ENCODE results near the gene BCAP31.
A peak's percentile ranks its signal among the peaks of the same experiment; 100 is the strongest.

BCAP31 gene

GRCh38 chrX:153672531-153673427 lies 51.4 kb downstream of the BCAP31 start:
- DNase-seq, result no peak

GRCh38 chrX:153671589-153672530 lies 52.3 kb downstream of the BCAP31 start:
- no peak for DNase-seq

GRCh38 chrX:153670748-153671588 lies 53.2 kb downstream of the BCAP31 start:
- no peak for DNase-seq

- DNase-seq, result no peak
Observed at GRCh38 chrX:153669901-153670731, 54.1 kb downstream of the BCAP31 start.

- peak; percentile 47 for DNase-seq
Observed at GRCh38 chrX:153669174-153669890, 54.9 kb downstream of the BCAP31 start.

- no peak for DNase-seq
Observed at GRCh38 chrX:153668423-153669173, 55.6 kb downstream of the BCAP31 start.

GRCh38 chrX:153667956-153668396 lies 56.2 kb downstream of the BCAP31 start:
- peak; percentile 83 for DNase-seq

GRCh38 chrX:153667281-153667955 lies 56.8 kb downstream of the BCAP31 start:
- DNase-seq, result no peak

- no peak for DNase-seq
Observed at GRCh38 chrX:153665726-153666306, 58.4 kb downstream of the BCAP31 start.

- DNase-seq, result peak; percentile 44
Observed at GRCh38 chrX:153662266-153662665, 61.9 kb downstream of the BCAP31 start.

- no peak for DNase-seq
Observed at GRCh38 chrX:153659268-153659667, 64.9 kb downstream of the BCAP31 start.

GRCh38 chrX:153657161-153657560 lies 67.0 kb downstream of the BCAP31 start:
- no peak for DNase-seq

GRCh38 chrX:153653556-153653955 lies 70.6 kb downstream of the BCAP31 start:
- no peak for DNase-seq

- peak; percentile 22 for DNase-seq
Observed at GRCh38 chrX:153651540-153652079, 72.6 kb downstream of the BCAP31 start.

GRCh38 chrX:153650959-153651358 lies 73.2 kb downstream of the BCAP31 start:
- no peak for DNase-seq
